HG02610 (cell line): ENCODE results near the gene AKIRIN1.
"Not testable (repeated sequence)": the region's sequence is repeated elsewhere in the genome, so short reads cannot be mapped to it uniquely, and the experiment has no call there.

Experiments
- ATAC-seq: cut with Tn5 transposase; IDR thresholded peaks from one replicate; pipeline ENCODE4 v1.9.1; 2021; ENCODE audit warnings: mild to moderate bottlenecking, moderate library complexity; ENCODE audit not compliant: unreplicated experiment

AKIRIN1 gene

GRCh38 chr1:38990738-38991637 is at the start of gene AKIRIN1:
Gene AKIRIN1, plus strand, starts transcription at chr1:38991276. Its CDS starts 105 bp downstream, at chr1:38991381.
- ATAC-seq, result peak; percentile 93

- ATAC-seq, result no peak
These were observed 49.5 kb upstream of the AKIRIN1 start, which contains the start of gene RHBDL2 for GRCh38 chr1:38941527-38942019. Gene RHBDL2, minus strand, starts transcription at chr1:38941830. Its CDS starts 22,618 bp downstream, at chr1:38919212.

GRCh38 chr1:38942664-38943428 is 48.2 kb upstream of the AKIRIN1 start:
- ATAC-seq, result no peak

- no peak for ATAC-seq
These were observed 46.5 kb upstream of the AKIRIN1 start for GRCh38 chr1:38944547-38944946.

GRCh38 chr1:38950553-38950952 is 40.5 kb upstream of the AKIRIN1 start:
- ATAC-seq, result no peak

GRCh38 chr1:38953433-38953860 is 37.6 kb upstream of the AKIRIN1 start:
- ATAC-seq, result no peak

GRCh38 chr1:38958967-38959366 is 32.1 kb upstream of the AKIRIN1 start:
- no peak for ATAC-seq

- no peak for ATAC-seq
These were observed 29.0 kb upstream of the AKIRIN1 start for GRCh38 chr1:38962113-38962512.

GRCh38 chr1:38962560-38962959 is 28.5 kb upstream of the AKIRIN1 start:
- no peak for ATAC-seq

- no peak for ATAC-seq
These were observed 26.9 kb upstream of the AKIRIN1 start for GRCh38 chr1:38964140-38964548.

- not testable (repeated sequence) for ATAC-seq
These were observed 17.9 kb upstream of the AKIRIN1 start for GRCh38 chr1:38973145-38973544.

- no peak for ATAC-seq
These were observed 17.2 kb upstream of the AKIRIN1 start for GRCh38 chr1:38973659-38974437.

GRCh38 chr1:38977399-38978244 is 13.5 kb upstream of the AKIRIN1 start:
- not testable (repeated sequence) for ATAC-seq

GRCh38 chr1:38978245-38978542 is 12.9 kb upstream of the AKIRIN1 start:
- not testable (repeated sequence) for ATAC-seq

GRCh38 chr1:38979380-38979779 is 11.7 kb upstream of the AKIRIN1 start:
- ATAC-seq, result not testable (repeated sequence)

- ATAC-seq, result no peak
These were observed 1.1 kb upstream of the AKIRIN1 start for GRCh38 chr1:38989979-38990378.

- no peak for ATAC-seq
These were observed 714 bp upstream of the AKIRIN1 start for GRCh38 chr1:38990386-38990737.

- ATAC-seq, result no peak
These were observed 749 bp downstream of the AKIRIN1 start for GRCh38 chr1:38991638-38992411.

- no peak for ATAC-seq
These were observed 1.5 kb downstream of the AKIRIN1 start for GRCh38 chr1:38992412-38993111.
